ENCODE data around the gene MAGEC2.

Gene MAGEC2, protein sequence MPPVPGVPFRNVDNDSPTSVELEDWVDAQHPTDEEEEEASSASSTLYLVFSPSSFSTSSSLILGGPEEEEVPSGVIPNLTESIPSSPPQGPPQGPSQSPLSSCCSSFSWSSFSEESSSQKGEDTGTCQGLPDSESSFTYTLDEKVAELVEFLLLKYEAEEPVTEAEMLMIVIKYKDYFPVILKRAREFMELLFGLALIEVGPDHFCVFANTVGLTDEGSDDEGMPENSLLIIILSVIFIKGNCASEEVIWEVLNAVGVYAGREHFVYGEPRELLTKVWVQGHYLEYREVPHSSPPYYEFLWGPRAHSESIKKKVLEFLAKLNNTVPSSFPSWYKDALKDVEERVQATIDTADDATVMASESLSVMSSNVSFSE

DNA sequence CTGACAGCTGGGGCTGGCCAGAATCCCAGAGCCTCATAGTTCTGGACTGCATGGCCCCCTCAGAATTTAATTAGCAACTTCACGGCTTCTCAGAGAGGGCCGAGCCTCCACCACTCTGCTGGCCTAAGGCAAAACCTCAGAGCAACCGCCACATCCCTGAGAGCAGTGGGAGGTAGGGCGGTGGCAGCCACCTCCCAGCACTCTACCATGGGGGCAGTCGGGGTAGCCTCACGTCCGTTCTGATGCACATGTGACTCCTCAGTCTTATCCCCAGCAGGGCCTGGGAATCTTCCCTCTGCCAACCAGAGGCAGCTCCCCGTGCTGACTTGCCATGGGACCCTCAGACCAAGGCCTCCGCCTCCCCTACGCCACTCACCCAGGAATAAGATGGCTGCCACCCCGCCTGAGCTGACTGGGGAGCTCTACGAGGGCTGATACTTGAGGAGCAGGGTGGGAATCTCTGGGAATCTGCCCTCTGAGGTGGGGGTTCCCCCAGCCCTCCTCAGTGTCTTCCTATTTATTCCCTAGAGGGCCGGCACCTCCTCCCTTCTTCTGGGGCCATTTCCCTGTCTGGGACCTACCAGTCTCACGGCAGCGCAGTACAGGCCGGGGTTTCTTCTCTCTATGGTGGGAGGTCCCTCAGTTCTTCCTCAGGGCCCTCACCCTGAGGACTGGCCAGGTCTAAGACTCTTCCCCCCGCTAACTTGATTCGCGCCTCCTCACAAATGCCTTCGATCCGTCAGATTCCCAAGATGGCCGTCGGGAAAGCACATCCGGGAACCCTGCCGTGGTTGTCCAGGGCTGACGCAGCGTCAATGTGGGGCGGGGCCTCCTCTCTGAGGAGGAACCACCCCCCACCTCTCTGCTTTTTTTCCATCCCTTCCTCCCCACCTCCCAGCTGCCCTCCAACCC lies at the start of gene MAGEC2:
Gene MAGEC2 (minus strand): TSS at position 769 of the 912 bp plus-strand sequence. CDS start 1,303 bp downstream, outside the sequence.
- no peak for DNase-seq (ENCODE audit: low read depth in 2 of 2, low spot score in 1 of 2)

DNA sequence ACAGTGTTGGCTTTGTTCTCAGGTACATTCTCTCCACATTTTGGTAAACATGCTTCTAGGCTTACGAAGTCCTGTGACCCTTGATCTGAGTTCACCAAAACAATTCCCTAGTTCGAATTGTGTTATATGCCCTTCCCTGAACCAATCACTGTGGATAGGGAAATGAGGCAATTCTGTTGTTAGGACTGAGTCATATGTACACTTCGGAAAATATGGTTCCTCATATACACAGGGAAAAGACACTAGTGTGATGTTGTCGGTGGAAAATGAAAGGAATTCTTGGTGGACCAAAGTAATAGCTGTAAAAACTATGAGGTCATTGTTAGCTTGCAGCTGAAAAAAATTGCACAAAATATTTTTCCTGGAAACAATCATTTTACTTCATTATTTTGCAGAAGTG lies 46.6 kb upstream of the MAGEC2 start:
- no peak for DNase-seq (ENCODE audit: low read depth in 2 of 2, low spot score in 1 of 2)

DNA sequence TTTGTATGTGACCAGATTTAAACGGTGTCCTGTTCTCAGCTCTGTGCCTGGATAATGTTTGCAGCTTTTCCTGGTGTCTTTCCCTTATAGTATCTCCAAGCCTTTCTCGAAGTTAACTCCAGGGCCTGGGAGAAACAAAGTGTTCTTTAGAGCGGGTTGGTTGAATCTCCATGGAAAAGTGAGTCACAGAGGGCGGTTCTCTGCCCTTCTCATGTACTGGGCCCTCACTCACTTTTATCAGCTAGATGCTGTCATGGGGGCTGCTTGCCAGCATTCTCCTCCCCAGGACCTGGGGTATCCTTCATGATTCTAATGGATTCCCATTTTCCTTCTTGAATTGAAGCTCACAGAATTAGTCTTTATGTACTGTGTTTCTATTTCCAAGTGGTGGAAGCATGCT lies 46.1 kb upstream of the MAGEC2 start:
- DNase-seq (ENCODE audit: low read depth in 2 of 2, low spot score in 1 of 2) = no peak

DNA sequence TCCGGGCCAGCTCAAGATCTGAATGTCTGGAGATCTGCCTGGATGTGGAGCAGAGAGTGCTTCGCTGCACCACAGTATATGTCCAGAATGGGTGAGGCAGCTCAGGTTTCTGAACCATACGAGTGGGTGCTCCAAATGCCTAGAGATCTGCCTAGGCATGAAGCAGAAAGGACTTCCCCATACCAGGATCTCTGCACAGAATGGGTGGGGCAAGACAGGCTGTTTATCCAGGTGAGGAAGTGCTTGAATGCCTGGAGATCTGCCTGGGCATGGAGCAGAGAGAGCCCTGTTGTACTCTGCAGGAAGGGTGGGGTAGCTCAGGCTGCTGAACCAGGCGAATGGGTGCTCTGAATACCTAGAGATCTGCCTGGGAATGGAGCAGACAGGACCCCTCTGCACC lies 45.4 kb upstream of the MAGEC2 start:
- no peak for DNase-seq (ENCODE audit: low read depth in 2 of 2, low spot score in 1 of 2)

DNA sequence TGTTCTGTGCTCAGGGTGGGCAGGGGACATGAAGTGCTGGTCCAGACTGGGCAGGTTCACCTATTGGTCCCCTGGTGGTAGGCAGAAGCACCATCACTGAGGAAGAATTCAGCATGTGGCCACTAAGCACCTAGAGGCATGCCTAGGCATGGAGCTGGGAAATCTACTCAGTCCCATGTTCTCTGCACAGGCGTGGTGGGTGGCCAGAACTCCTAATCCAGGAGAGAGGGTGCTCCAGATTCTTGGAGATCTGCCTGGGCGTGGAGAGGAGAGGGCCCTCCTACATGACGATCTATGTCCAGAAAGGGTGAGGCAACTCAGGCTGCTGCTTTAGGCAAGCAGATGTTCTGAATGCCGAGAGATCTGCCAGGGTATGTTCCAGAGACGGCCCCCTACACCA lies 44.6 kb upstream of the MAGEC2 start:
- DNase-seq (ENCODE audit: low read depth in 2 of 2, low spot score in 1 of 2) = no peak

DNA sequence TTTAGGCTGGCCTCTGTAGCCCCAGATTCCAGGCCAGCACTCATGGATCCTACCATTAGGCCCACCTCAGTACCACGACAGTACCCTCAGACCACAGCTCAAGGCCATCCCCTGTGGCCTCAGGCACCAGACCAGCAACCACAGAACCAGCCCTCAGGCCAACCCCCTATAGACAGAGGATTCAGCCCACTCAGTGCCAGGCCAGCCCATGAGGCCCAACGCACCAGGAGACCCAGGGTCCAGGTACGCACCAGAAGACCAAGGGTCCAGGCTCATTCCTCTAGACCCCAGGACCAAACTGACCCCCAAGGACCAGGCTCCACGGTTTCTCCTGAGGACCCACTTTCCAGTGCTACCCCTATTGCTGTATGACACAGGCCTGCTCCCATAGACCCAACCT lies 39.5 kb upstream of the MAGEC2 start:
- no peak for DNase-seq (ENCODE audit: low read depth in 2 of 2, low spot score in 1 of 2)

DNA sequence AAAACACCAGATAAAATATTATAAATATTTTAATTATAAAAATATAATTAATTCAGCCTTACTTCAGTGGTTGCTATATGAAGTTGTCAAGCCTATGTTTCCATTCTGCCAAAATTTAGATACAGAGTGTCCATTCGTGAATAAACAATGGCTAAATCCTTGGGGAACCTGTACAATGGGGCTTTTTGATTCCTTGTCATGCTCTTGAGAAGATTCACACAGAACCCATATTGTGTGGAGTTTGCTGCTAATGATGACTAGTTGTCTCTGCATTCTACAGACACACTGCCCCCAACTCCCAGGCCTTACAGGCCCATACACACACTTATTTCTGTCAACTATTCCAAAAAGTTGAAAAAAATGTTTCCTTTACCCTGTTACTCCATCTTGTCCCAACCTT lies 33.4 kb upstream of the MAGEC2 start:
- DNase-seq (ENCODE audit: low read depth in 2 of 2, low spot score in 1 of 2) = no peak

DNA sequence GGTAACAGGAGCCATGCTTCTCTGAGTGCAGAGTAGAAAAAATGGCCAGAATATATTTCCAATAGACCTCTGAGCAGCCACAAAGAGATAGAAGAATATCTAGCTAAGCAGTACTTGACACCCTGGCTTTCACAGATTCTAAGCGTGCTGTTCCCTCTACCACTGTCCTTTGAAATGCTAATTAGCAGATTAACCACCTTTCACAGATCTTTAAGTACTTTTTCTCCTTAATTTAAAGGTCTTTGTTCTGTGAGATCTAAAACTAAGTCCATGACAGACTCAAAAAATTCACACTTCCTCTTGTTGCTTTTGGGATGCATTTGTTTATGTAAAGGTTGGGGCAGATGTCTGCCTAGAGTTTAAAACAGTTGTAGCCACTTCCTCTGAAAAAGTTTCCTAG lies 28.3 kb upstream of the MAGEC2 start:
- DNase-seq (ENCODE audit: low read depth in 2 of 2, low spot score in 1 of 2) = no peak

DNA sequence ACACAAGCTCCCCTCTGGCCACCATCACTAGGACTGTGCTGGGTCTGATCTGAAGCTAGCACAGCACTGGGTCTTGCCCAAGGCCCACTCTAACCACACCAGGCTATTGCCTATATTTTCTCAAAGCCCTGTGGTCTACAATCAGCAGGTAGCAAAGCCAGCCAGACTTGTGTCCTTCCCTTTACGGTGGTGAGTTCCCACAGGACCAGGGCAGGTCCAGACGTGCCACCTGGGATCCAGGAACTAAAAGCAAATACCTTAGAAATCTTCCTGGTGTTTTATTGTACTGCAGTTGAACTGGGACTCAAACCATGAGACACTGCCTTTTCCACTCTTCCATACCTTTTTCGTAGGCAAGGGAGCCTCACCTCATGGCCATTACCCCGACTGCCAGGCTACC lies 9.0 kb upstream of the MAGEC2 start:
- DNase-seq (ENCODE audit: low read depth in 2 of 2, low spot score in 1 of 2) = no peak

DNA sequence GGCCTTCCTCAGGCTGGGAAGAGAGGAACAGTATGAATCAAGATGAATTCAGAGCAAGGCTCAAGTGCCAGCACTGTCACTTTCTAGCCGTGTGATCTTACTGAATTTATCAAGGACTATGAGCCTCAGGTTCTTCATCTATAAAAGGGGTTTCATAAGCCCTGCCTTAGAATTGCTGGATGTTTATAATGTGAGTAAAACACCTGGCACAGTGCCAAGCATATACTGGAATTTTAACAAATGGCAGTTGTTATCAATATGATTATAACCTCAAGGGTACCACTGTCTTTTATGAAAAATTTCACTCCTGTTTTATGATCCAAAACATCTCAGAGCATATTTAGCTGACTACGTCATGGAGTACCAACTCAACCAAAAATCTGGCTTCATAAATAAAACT lies 4.0 kb downstream of the MAGEC2 start:
- no peak for DNase-seq (ENCODE audit: low read depth in 2 of 2, low spot score in 1 of 2)

DNA sequence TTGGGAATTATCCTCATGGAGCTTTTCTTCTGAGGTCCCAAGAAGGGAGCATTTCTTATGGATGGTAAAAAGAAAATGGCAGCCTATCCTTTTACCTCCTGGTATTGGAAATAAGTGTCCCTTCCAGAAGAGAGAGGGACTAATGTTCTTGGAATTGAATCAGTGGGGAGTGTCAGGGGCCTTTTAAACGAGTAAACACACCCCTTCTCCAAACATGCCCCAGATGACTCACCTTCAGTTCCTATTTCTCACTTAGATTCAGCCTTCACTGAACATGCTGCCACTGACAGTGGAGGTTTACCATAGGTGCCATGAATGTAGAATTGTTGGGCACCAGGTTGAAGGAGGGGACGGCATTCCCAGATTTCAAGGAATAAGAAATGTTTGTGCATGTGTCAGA lies 19.0 kb downstream of the MAGEC2 start:
- no peak for DNase-seq (ENCODE audit: low read depth in 2 of 2, low spot score in 1 of 2)

DNA sequence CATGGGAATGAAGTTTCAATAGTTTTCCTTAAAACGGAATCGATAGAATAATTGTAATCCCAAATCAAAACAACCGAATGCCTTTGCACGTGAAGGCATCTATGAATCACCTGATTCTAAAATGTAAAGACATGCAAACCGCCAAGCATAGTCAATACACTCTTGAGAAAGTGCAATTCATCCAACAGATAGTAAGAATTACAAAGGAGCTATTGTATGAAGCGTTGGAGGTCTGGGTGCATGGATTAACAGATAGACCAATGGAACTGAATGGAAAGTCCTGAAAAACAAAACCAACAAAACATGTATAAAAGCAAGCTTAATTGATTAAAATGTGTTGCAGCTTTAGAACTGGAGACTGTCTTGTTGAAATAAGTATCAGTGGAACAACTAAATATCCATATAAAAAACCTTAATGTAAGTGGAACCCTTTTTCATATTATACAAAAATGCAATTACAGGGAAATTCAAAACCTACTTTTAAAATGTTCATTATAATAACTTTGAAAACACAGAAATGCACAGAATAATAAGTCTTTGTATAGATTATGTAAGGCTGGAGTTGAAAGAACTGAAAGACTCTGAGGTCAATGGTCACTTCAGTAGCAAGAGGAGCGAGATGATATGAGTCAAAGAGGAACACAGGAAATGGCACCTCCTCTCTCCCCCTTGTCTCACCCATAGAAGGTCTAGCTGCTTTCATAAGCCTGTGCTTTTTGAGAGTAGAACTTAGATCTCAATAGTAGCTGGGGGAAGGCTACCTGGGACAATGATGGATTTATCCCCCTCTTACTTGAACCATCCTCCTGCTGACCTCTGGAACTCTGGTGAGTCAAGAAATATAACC lies 20.1 kb downstream of the MAGEC2 start:
- no peak for DNase-seq (ENCODE audit: low read depth in 2 of 2, low spot score in 1 of 2)

DNA sequence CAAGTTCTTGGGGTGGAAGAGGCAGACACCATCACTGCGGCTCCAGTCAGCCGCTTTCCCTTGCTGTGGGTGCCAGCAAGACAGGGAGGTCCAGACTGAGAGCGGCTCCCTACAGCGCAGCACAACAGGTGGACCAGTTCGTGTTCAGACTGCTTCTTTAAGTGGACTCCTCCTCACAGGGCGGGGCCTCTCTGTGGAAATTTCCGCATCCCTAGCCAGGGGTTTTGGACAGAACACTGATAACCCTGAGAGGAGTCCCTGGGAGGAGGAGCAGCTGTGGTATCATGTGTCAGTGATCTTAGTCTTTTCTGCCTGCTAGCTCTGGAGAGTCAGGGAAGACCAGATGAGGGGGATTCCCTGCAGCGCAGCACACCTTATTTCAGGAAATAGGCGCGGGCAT lies 48.5 kb downstream of the MAGEC2 start:
- no peak for DNase-seq (ENCODE audit: low read depth in 2 of 2, low spot score in 1 of 2)
